Lower leg skin (tissue), 3 donors: ENCODE results near the gene KCMF1.

Experiments
- CTCF ChIP-seq, 3 donors: fragments of 450-650 bp; IDR thresholded peaks; one replicate each; pipeline ENCODE4 v1.5.1; 2016; ENCODE audit warnings: antibody characterized with exemption in 3 of 3, mild to moderate bottlenecking in 3 of 3, moderate library complexity in 2 of 3
- POLR2A ChIP-seq, 2 donors: fragments of 450-650 bp; IDR thresholded peaks; one replicate each; pipeline ENCODE4 v1.6.1; 2016 to 2017; ENCODE audit warnings: antibody characterized with exemption in 2 of 2, mild to moderate bottlenecking in 1 of 2, moderate library complexity in 1 of 2

- no peak for TF ChIP-seq CTCF (IDR thresholded peaks at IDR 0.05)
- no peak for TF ChIP-seq POLR2A (IDR thresholded peaks at IDR 0.05)
Measured at GRCh38 chr2:85018049-85018447, 47.1 kb downstream of the KCMF1 start.
